Testis (tissue), 3 donors: ENCODE measurements around the gene CCSER1. TPM values are rescaled to one million over a fixed set of nuclear protein-coding genes. Genes with fewer than 3 reads are reported as not detected.
"Not testable (repeated sequence)": the region's sequence is repeated elsewhere in the genome, so short reads cannot be mapped to it uniquely, and the experiment has no call there.

Source experiments
- DNase-seq: peaks from one replicate; pipeline ENCODE4 v3.0.0-alpha.2; 2019
- H3K27ac ChIP-seq, 2 donors: fragments of 200-600 bp; sonication (generic); one replicate each; pipeline ENCODE4 v1.5.1; 2019
- H3K27me3 ChIP-seq: fragments of 200-600 bp; sonication (generic); one replicate; pipeline ENCODE4 v1.5.1; 2019
- H3K36me3 ChIP-seq: fragments of 200-600 bp; sonication (generic); one replicate; pipeline ENCODE4 v1.5.1; 2017; ENCODE audit warnings: low read depth; ENCODE audit errors: missing control alignments
- H3K4me1 ChIP-seq: fragments of 200-600 bp; sonication (generic); one replicate; pipeline ENCODE4 v1.5.1; 2019
- H3K4me3 ChIP-seq, 2 donors: fragments of 200-600 bp; sonication (generic); one replicate each; pipeline ENCODE4 v1.5.1; 2017 to 2019
- H3K9me3 ChIP-seq: fragments of 200-600 bp; sonication (generic); one replicate; pipeline ENCODE4 v1.5.1; 2017
- CTCF ChIP-seq, 3 experiments: fragments of 450-650 bp in 2 of 3; fragments of 200-600 bp in 1 of 3; sonication (generic) in 1 of 3; IDR thresholded peaks; one replicate each; pipeline ENCODE4 v1.5.1; 2016 to 2019; ENCODE audit warnings: antibody characterized with exemption in 3 of 3, mild to moderate bottlenecking in 2 of 3, moderate library complexity in 1 of 3
- POLR2A ChIP-seq: fragments of 450-650 bp; IDR thresholded peaks from one replicate; pipeline ENCODE4 v1.6.1; 2017; ENCODE audit warnings: antibody characterized with exemption, mild to moderate bottlenecking, moderate library complexity
- WGBS, 2 donors: methylation state at CpG; one replicate each; pipeline ENCODE4 v1.1.5; 2018; 5-methylcytosine and 5-hydroxymethylcytosine counted together
- intact Hi-C: fragments of 100-400 bp; cut with DNase I; formaldehyde crosslinking; loops from one replicate; pipeline ENCODE4 v1.15.1; 2023; ENCODE audit warnings: low total_unique reads
- polyA plus RNA-seq: library from polyadenylated mRNA; stranded (reverse); fragments of 350-450 nt; fragmentation: Illumina TruSeq; extraction: RNeasy Lipid Tissue Mini Kit (QIAGEN cat#74804); gene quantifications from one replicate; pipeline ENCODE4 v1.2.3, GENCODE V29; 2014; ENCODE audit warnings: low read depth, low replicate concordance; ENCODE audit not compliant: insufficient read depth
- total RNA-seq, 2 donors: library from RNA; depleted of rRNA; stranded (reverse); fragments of >200 nt; gene quantifications; one replicate each; pipeline ENCODE4 v1.2.3, GENCODE V29; 2016

Gene CCSER1
- total and polyA plus RNA-seq, 3 donors from 2014 or later, result 20.2 to 105 (median 82.8) TPM

- Histone ChIP-seq H3K4me3 (no peak overlapping the region), H3K4me1 (no peaks in the 10 kb centered on the region), H3K9me3 (no peaks in the 10 kb centered on the region), H3K27me3 (no peaks in the 10 kb centered on the region), H3K36me3 (no peaks in the 10 kb centered on the region), H3K27ac (no peak overlapping the region)
- WGBS, 2 donors, result 27 to 30% methylated on average over 3 of the region's 3 CpGs
- intact Hi-C loops, result no loop called here
- TF ChIP-seq POLR2A (no peak), CTCF (IDR thresholded peaks at IDR 0.05) (peak in 1 of 3 experiments; percentile 22)
- DNase-seq, result no peak
These were observed 230.0 kb downstream of the CCSER1 start for GRCh38 chr4:90357117-90357710.

- Histone ChIP-seq H3K9me3 (no peaks in the 10 kb centered on the region), H3K27me3 (no peaks in the 10 kb centered on the region), H3K36me3 (no peaks in the 10 kb centered on the region), H3K4me3 (no peak overlapping the region), H3K27ac (no peak overlapping the region), H3K4me1 (no peaks in the 10 kb centered on the region)
- WGBS, 2 donors, result 92 to 100% methylated on average over 2 of the region's 2 CpGs
- intact Hi-C loops, result no loop called here
- TF ChIP-seq POLR2A (no peak), CTCF (IDR thresholded peaks at IDR 0.05) (no peak)
- DNase-seq, result no peak
These were observed 247.9 kb downstream of the CCSER1 start for GRCh38 chr4:90375081-90375480.

- DNase-seq, result no peak
- Histone ChIP-seq H3K4me3 (no peak overlapping the region), H3K9me3 (no peaks in the 10 kb centered on the region), H3K27me3 (no peaks in the 10 kb centered on the region), H3K27ac (no peak overlapping the region), H3K4me1 (no peaks in the 10 kb centered on the region), H3K36me3 (no peaks in the 10 kb centered on the region)
- WGBS, 2 donors, result 90 to 94% methylated on average over 3 of the region's 3 CpGs
- TF ChIP-seq POLR2A, result no peak
- intact Hi-C loops, result no loop called here
These were observed 266.0 kb downstream of the CCSER1 start for GRCh38 chr4:90393215-90393614.

- WGBS, 2 donors, result 87 to 92% methylated on average over 6 of the region's 6 CpGs
- intact Hi-C loops, result no loop called here
- TF ChIP-seq CTCF (IDR thresholded peaks at IDR 0.05) (no peak), POLR2A (no peak)
These were observed 276.6 kb downstream of the CCSER1 start for GRCh38 chr4:90403781-90404180.

GRCh38 chr4:90407897-90408296 lies 280.7 kb downstream of the CCSER1 start:
- WGBS, 2 donors, result 91 to 92% methylated on average over 6 to 11 of the region's 11 CpGs
- H3K4me1 ChIP-seq, H3K4me3 ChIP-seq, H3K36me3 ChIP-seq, H3K27ac ChIP-seq, H3K27me3 ChIP-seq, DNase-seq, H3K9me3 ChIP-seq, intact Hi-C loops: not testable (repeated sequence)

More at GRCh38 chr4:90403781-90404180, 276.6 kb downstream of the CCSER1 start:
- H3K4me3 ChIP-seq, result no peak overlapping the region
- DNase-seq, result no peak
- no peaks in the 10 kb centered on the region for H3K36me3 ChIP-seq
- H3K27ac ChIP-seq, result no peak overlapping the region
- no peaks in the 10 kb centered on the region for H3K9me3 ChIP-seq
- no peaks in the 10 kb centered on the region for H3K27me3 ChIP-seq
- no peaks in the 10 kb centered on the region for H3K4me1 ChIP-seq

- H3K27me3 ChIP-seq, H3K9me3 ChIP-seq, DNase-seq, intact Hi-C loops, H3K27ac ChIP-seq, H3K4me3 ChIP-seq, H3K36me3 ChIP-seq, H3K4me1 ChIP-seq: not testable (repeated sequence)
These were observed 285.6 kb downstream of the CCSER1 start for GRCh38 chr4:90412786-90413185.
